DND-41 (cell line): ENCODE data around the gene PRRC2A.

Experiments used
- CTCF ChIP-seq: IDR thresholded peaks from 2 replicates; pipeline ENCODE4 v1.5.1; 2012; ENCODE audit warnings: borderline replicate concordance, low read length, moderate library complexity, mild to moderate bottlenecking; ENCODE audit not compliant: poor library complexity, severe bottlenecking; ENCODE audit errors: extremely low read depth
- EZH2 ChIP-seq: IDR thresholded peaks from 3 replicates; pipeline ENCODE4 v1.6.1; 2012; ENCODE audit warnings: borderline replicate concordance, low read depth, mild to moderate bottlenecking, moderate library complexity, low read length, inconsistent platforms; ENCODE audit not compliant: severe bottlenecking

GRCh38 chr6:31683591-31683990 is 63.1 kb downstream of the PRRC2A start:
- TF ChIP-seq CTCF = no peak
- TF ChIP-seq EZH2 = no peak
